Cardiac muscle cell (in vitro differentiated cells and primary cell): ENCODE measurements around the gene C11orf58. TPM values are rescaled to one million over a fixed set of nuclear protein-coding genes. Genes with fewer than 3 reads are reported as not detected.
A peak's percentile ranks its signal among the peaks of the same experiment; 100 is the strongest.

Source experiments
- DNase-seq, 2 donors: peaks; one replicate each; pipeline versions ENCODE4 v3.0.0 to v3.0.0-alpha.2; 2010 to 2017; ENCODE audit warnings: low read depth in 1 of 2, low spot score in 1 of 2
- H3K27ac ChIP-seq: fragments of 200-600 bp; sonication (generic); 2 replicates; pipeline ENCODE4 v1.5.1; 2016
- H3K27me3 ChIP-seq: fragments of 200-600 bp; sonication (generic); 2 replicates; pipeline ENCODE4 v1.6.0; 2016; ENCODE audit warnings: control low read depth
- H3K36me3 ChIP-seq: fragments of 200-600 bp; sonication (generic); 2 replicates; pipeline ENCODE4 v1.5.1; 2016; ENCODE audit warnings: control low read depth
- H3K4me1 ChIP-seq: fragments of 200-600 bp; sonication (generic); 2 replicates; pipeline ENCODE4 v1.8.1; 2017; ENCODE audit warnings: low read depth, mild to moderate bottlenecking, mixed run types
- H3K4me3 ChIP-seq: fragments of 200-600 bp; sonication (generic); 2 replicates; pipeline ENCODE4 v1.5.1; 2016; ENCODE audit warnings: mild to moderate bottlenecking
- H3K9me3 ChIP-seq: fragments of 200-600 bp; sonication (generic); 2 replicates; pipeline ENCODE4 v1.5.1; 2017; ENCODE audit warnings: low read depth, mild to moderate bottlenecking, control low read depth
- CTCF ChIP-seq: IDR thresholded peaks from 2 replicates; pipeline ENCODE4 v1.5.1; 2012; ENCODE audit warnings: low read depth, mild to moderate bottlenecking, low read length
- polyA plus RNA-seq: library from polyadenylated mRNA; unstranded; fragments of >200 nt; fragmentation: Nextera tagmentation; extraction: Ambion mirVana; gene quantifications from 2 replicates; pipeline ENCODE4 v1.2.1, GENCODE V29; 2016
- total RNA-seq: library from RNA; depleted of rRNA; stranded (reverse); fragments of >200 nt; gene quantifications from 2 replicates; pipeline ENCODE4 v1.2.3, GENCODE V29; 2016

The C11orf58 gene
- total and polyA plus RNA-seq, 2 experiments from 2014 or later: 157 to 232 TPM

GRCh38 chr11:16744128-16744725, 5.8 kb downstream of the C11orf58 start:
- H3K36me3 ChIP-seq: peaks cover 49% of the 10 kb centered on the region
- H3K27me3 ChIP-seq: no peaks in the 10 kb centered on the region
- DNase-seq: no peak
- H3K27ac ChIP-seq: no peak overlapping the region
- peaks cover 5% of the 10 kb centered on the region for H3K4me1 ChIP-seq
- no peaks in the 10 kb centered on the region for H3K9me3 ChIP-seq
- no peak for TF ChIP-seq CTCF
- no peak overlapping the region for H3K4me3 ChIP-seq

GRCh38 chr11:16745950-16746605, 7.6 kb downstream of the C11orf58 start:
- Histone ChIP-seq H3K9me3 (no peaks in the 10 kb centered on the region), H3K4me1 (peaks cover 5% of the 10 kb centered on the region), H3K36me3 (peaks cover 68% of the 10 kb centered on the region), H3K27me3 (no peaks in the 10 kb centered on the region), H3K4me3 (no peak overlapping the region), H3K27ac (peak overlapping the region; percentile 2)
- TF ChIP-seq CTCF: no peak
- no peak for DNase-seq

GRCh38 chr11:16749092-16749491, 10.6 kb downstream of the C11orf58 start:
- Histone ChIP-seq H3K4me3 (no peak overlapping the region), H3K36me3 (peaks cover 95% of the 10 kb centered on the region), H3K27ac (no peak overlapping the region), H3K27me3 (no peaks in the 10 kb centered on the region), H3K9me3 (no peaks in the 10 kb centered on the region), H3K4me1 (no peaks in the 10 kb centered on the region)
- no peak for TF ChIP-seq CTCF
- no peak for DNase-seq

GRCh38 chr11:16749666-16750065, 11.2 kb downstream of the C11orf58 start:
- DNase-seq: no peak
- Histone ChIP-seq H3K27ac (peak overlapping the region; percentile 28), H3K27me3 (no peaks in the 10 kb centered on the region), H3K36me3 (peaks cover 91% of the 10 kb centered on the region), H3K4me1 (no peaks in the 10 kb centered on the region), H3K9me3 (no peaks in the 10 kb centered on the region), H3K4me3 (no peak overlapping the region)
- TF ChIP-seq CTCF: no peak

- peaks cover 91% of the 10 kb centered on the region for H3K36me3 ChIP-seq
- H3K9me3 ChIP-seq: no peaks in the 10 kb centered on the region
- no peaks in the 10 kb centered on the region for H3K27me3 ChIP-seq
- no peak overlapping the region for H3K4me3 ChIP-seq
- TF ChIP-seq CTCF: no peak
- H3K27ac ChIP-seq: no peak overlapping the region
- H3K4me1 ChIP-seq: no peaks in the 10 kb centered on the region
- DNase-seq: no peak
Observed at GRCh38 chr11:16750417-16750816, 12.0 kb downstream of the C11orf58 start.
